Thoracic aorta (tissue), 2 donors: ENCODE measurements around the gene PIP4K2B. TPM values are rescaled to one million over a fixed set of nuclear protein-coding genes. Genes with fewer than 3 reads are reported as not detected.

Source experiments
- ATAC-seq: fragments of 150-250 bp; one replicate; pipeline ENCODE4 v1.8.0; 2017; ENCODE audit warnings: low read depth; ENCODE audit not compliant: insufficient number of reproducible peaks, low FRiP score
- DNase-seq: peaks from one replicate; pipeline ENCODE4 v3.0.0-alpha.2; 2020; ENCODE audit warnings: low spot score
- H3K27ac ChIP-seq, 2 donors: fragments of 200-600 bp; sonication (generic); 1 replicate in 1 of 2; 2 replicates in 1 of 2; pipeline ENCODE4 v1.5.1; 2016; ENCODE audit warnings: mild to moderate bottlenecking in 2 of 2, moderate library complexity in 2 of 2
- H3K27me3 ChIP-seq: fragments of 200-600 bp; sonication (generic); replicated peaks from 2 replicates; pipeline ENCODE4 v1.6.0; 2016; ENCODE audit warnings: mild to moderate bottlenecking; ENCODE audit not compliant: insufficient read depth
- H3K36me3 ChIP-seq: fragments of 200-600 bp; sonication (generic); one replicate; pipeline ENCODE4 v1.5.1; 2016
- H3K4me1 ChIP-seq, 2 donors: fragments of 200-600 bp; sonication (generic); 1 replicate in 1 of 2; 2 replicates in 1 of 2; pipeline versions ENCODE4 v1.5.1 to v1.6.0; 2016; ENCODE audit warnings: low read depth in 2 of 2, mild to moderate bottlenecking in 1 of 2; ENCODE audit not compliant: control insufficient read depth in 1 of 2
- H3K4me3 ChIP-seq: fragments of 200-600 bp; sonication (generic); 2 replicates; pipeline ENCODE4 v1.5.1; 2016; ENCODE audit warnings: mild to moderate bottlenecking
- H3K9me3 ChIP-seq: fragments of 200-600 bp; sonication (generic); 2 replicates; pipeline ENCODE4 v1.5.1; 2016
- total RNA-seq, 2 donors: library from RNA; depleted of rRNA; stranded (reverse); fragments of >200 nt; gene quantifications; one replicate each; pipeline versions ENCODE4 v1.1.0 to v1.2.3, GENCODE V29; 2016
- TF ChIP-seq, protein P1 (sequence below): fragments of 200-600 bp; sonication (generic); IDR thresholded peaks from one replicate; pipeline ENCODE4 v1.5.1; 2019; ENCODE audit warnings: antibody characterized with exemption

Gene PIP4K2B
- total RNA-seq, 2 donors from 2014 or later = 56.9 to 82.0 TPM

DNA sequence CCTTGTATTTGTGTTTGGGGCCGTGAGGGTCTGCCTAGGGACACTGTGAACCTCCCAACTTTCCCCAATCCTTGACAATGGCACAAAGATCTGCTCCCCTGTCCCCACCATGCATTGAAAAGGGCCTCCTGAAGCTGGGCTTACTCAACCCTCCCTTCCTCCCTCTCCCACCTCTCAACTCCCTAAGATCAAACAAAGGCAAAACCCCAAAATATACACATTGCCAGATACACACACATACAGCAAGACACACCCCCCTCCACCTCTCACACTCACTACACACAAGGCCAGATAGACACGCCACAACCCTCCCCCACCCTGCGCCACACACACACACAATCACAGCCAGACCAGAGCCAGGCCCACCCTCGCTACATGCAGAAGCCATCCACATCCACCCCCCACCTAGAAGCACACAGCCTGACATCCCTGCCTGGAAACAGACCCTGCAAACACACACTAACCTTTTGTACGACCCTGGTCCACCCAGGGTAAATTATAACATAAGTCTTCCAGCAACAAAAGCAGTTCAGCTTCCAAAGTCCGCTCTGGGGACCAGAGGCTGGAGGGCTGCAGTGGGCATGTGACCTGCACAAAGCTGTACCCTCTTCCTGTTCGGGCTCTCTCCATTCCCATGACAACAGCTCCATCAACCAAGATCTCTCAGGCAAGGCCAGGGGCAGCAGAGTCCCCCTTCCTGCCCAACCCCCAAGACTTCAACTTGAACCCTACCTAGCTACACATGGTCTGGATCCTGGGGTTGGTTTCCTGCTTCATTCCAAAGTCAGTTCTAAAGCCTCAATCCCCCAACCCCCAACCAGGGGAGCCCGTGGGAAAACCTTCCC is 53.1 kb downstream of the PIP4K2B start:
- no peaks in the 10 kb centered on the region for H3K27me3 ChIP-seq
- no peak for DNase-seq
- no peak for ATAC-seq
- TF ChIP-seq, protein P1, sequence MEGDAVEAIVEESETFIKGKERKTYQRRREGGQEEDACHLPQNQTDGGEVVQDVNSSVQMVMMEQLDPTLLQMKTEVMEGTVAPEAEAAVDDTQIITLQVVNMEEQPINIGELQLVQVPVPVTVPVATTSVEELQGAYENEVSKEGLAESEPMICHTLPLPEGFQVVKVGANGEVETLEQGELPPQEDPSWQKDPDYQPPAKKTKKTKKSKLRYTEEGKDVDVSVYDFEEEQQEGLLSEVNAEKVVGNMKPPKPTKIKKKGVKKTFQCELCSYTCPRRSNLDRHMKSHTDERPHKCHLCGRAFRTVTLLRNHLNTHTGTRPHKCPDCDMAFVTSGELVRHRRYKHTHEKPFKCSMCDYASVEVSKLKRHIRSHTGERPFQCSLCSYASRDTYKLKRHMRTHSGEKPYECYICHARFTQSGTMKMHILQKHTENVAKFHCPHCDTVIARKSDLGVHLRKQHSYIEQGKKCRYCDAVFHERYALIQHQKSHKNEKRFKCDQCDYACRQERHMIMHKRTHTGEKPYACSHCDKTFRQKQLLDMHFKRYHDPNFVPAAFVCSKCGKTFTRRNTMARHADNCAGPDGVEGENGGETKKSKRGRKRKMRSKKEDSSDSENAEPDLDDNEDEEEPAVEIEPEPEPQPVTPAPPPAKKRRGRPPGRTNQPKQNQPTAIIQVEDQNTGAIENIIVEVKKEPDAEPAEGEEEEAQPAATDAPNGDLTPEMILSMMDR = no peak
- H3K36me3 ChIP-seq = no peaks in the 10 kb centered on the region
- H3K9me3 ChIP-seq = no peaks in the 10 kb centered on the region
- H3K4me1 ChIP-seq = peaks cover 15 to 54% of the 10 kb centered on the region in 2 donors
- H3K27ac ChIP-seq = peak overlapping the region in 1 of 2 donors; percentile 74
- H3K4me3 ChIP-seq = peak overlapping the region; percentile 92

DNA sequence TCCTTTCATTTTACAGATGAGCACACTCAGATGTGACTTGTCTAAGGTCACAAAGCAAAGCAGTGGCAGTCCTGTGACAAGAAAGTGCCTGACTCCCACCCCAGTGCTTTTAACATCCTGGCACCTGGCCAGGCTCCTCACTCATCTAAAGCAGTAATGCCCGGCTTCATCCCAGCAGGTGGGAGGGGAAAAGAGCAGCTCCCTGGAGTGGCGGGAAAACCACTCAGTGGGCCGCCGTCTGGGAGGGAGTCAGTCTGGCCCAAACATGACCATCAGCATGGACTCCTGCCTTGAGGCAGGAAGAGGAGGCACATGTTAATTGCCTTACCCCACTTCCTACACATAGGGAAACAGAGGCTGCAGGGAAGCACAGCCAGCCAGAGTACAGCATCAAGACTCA is 53.8 kb downstream of the PIP4K2B start:
- Histone ChIP-seq H3K36me3 (no peaks in the 10 kb centered on the region), H3K9me3 (no peaks in the 10 kb centered on the region), H3K4me1 (peaks cover 14 to 54% of the 10 kb centered on the region in 2 donors), H3K27me3 (no peaks in the 10 kb centered on the region), H3K27ac (no peak overlapping the region), H3K4me3 (no peak overlapping the region)
- TF ChIP-seq, protein P1 = no peak
- DNase-seq (no peak), ATAC-seq (no peak)

DNA sequence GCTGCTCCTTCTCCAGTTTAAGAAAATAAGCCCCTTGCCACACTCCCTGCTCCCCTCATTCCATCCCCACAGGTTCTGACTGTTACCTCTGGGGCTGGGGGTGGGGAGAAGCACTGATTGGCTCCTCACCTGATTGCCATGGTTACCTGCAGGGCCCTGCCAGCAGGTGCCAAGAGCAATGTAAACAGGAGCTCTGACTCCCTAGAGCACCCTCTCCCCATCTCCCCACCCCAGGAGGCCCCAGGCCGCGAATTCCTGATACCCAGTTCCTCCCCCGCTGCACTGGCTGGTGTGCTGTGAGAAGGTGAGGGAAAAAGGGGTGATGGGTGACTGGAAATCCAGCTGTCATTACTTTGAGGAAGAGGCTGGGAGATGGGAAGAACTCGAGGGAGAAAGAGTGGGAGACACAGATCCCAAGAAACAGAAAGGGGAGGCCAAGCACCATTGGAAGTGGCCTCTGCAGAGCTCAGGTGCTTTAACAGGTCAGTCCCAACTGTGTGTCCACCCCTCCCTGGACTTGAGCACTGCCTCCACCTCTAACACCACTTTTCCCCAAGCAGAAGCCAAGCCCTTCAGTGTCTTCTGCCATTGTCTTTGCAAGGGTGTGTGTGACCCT is 55.7 kb downstream of the PIP4K2B start:
- TF ChIP-seq, protein P1 = no peak
- peaks cover 16% of the 10 kb centered on the region for H3K36me3 ChIP-seq
- no peaks in the 10 kb centered on the region for H3K9me3 ChIP-seq
- peaks cover 14 to 46% of the 10 kb centered on the region in 2 donors for H3K4me1 ChIP-seq
- peak overlapping the region in 1 of 2 donors; percentile 60 for H3K27ac ChIP-seq
- ATAC-seq (no peak), DNase-seq (no peak)
- no peaks in the 10 kb centered on the region for H3K27me3 ChIP-seq
- no peak overlapping the region for H3K4me3 ChIP-seq

DNA sequence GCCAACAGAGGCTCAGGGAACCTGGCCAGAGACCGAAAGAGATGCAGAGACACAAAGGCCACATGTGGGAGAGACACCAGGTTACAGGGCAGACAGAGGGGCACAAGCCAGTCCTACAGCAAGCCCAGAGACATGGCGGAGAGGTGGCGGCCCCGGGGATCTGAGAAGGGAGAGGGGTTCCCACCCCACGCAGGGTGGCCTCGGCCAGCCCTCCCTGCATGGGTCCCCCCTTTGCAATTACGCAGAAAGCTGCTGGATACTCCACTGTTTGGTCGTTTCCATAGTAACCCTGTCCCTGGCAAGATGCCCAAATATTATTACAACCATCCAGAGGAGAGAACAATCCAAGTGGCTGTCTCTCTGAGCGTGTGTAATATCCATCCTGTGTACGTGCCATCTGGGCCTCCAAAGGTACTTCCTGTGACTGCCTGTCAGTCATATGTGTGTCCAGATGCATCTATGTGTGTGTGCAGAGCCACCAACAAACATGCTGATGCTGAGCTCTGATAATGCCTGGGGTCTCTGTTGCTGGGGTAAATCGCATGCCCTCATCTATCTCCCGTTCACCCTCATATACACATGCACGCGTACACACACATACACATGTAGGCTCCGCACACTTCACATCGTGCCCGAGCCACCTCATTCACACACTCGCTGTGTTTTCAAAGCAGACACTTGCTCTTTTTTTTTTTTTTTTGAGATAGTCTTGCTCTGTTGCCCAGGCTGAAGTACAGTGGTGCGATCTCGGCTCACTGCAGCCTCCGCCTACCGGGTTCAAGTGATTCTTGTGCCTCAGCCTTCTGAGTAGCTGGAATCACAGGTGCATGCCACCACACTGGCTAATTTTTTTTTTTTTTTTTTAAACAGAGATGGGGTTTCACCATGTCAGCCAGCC is 56.7 kb downstream of the PIP4K2B start:
- peak; percentile 58 for ATAC-seq
- peak; percentile 54 for DNase-seq
- peaks cover 24% of the 10 kb centered on the region for H3K36me3 ChIP-seq
- peak overlapping the region; percentile 35 for H3K4me3 ChIP-seq
- H3K27ac ChIP-seq = peak overlapping the region; percentile 73 to 86
- TF ChIP-seq, protein P1 = no peak
- peaks cover 14 to 46% of the 10 kb centered on the region in 2 donors for H3K4me1 ChIP-seq
- no peaks in the 10 kb centered on the region for H3K9me3 ChIP-seq
- H3K27me3 ChIP-seq = no peaks in the 10 kb centered on the region
